GM12878 (cell line): ENCODE results near the gene LSAMP. TPM values are rescaled to one million over a fixed set of nuclear protein-coding genes. Genes with fewer than 3 reads are reported as not detected.

Experiments
- ATAC-seq: fragments of 200-7000 bp; cut with Tn5 transposase; 3 replicates; pipeline ENCODE4 v1.9.1; 2020; ENCODE audit warnings: mild to moderate bottlenecking, moderate library complexity
- BruUV-seq: library from RNA; stranded (reverse); fragments of 400-500 nt; replicated peaks from 2 replicates; lab custom pipeline; 2021; lab: Mats Ljungman, UMichigan
- CTCF ChIA-PET: fragments of 300-600 bp; sonication (Branson Sonifier 250); formaldehyde crosslinking; extraction: SDS; loops from one replicate; lab custom pipeline; 2021; ENCODE audit warnings: inconsistent platforms; lab: Yijun Ruan, JAX
- POLR2A ChIA-PET: fragments of 350-600 bp; formaldehyde crosslinking; extraction: SDS; loops from one replicate; lab custom pipeline; 2021; ENCODE audit warnings: inconsistent platforms; lab: Charles Lee
- RAD21 ChIA-PET: fragments of 300-600 bp; sonication (Branson Sonifier 250); formaldehyde crosslinking; loops from one replicate; lab custom pipeline; 2023; ENCODE audit warnings: antibody characterized with exemption; ENCODE audit not compliant: unreplicated experiment; lab: Charles Lee
- SMC1A ChIA-PET: fragments of 300-600 bp; sonication (Branson Sonifier 250); formaldehyde crosslinking; loops from one replicate; lab custom pipeline; 2023; ENCODE audit not compliant: unreplicated experiment, uncharacterized antibody; lab: Charles Lee
- DNase-seq: peaks from one replicate; pipeline ENCODE4 v3.0.0-alpha.2; 2011; ENCODE audit warnings: low read depth, low spot score
- FAIRE-seq: peaks from 3 replicates; lab custom pipeline; 2011; peaks lifted over from hg19 to GRCh38; lab: Jason Lieb, UNC
- H2AFZ ChIP-seq: 2 replicates; pipeline ENCODE4 v1.6.0; 2011; ENCODE audit warnings: low read depth, low read length, control low read depth; ENCODE audit not compliant: control insufficient read depth
- H3K27ac ChIP-seq: 2 replicates; pipeline ENCODE4 v1.5.1; 2011; ENCODE audit warnings: control low read depth; ENCODE audit not compliant: control insufficient read depth, insufficient read depth
- H3K27me3 ChIP-seq, 2 experiments: replicated peaks in 1 of 2; 2 replicates each; pipeline versions ENCODE4 v1.6.0 to v1.6.1; 2011; ENCODE audit warnings: low read length in 1 of 2; ENCODE audit not compliant: control insufficient read depth in 2 of 2, insufficient read depth in 2 of 2
- H3K36me3 ChIP-seq, 2 experiments: 2 replicates each; pipeline ENCODE4 v1.5.1; 2011; ENCODE audit warnings: low read length in 1 of 2; ENCODE audit not compliant: control insufficient read depth in 2 of 2, insufficient read depth in 2 of 2
- H3K4me1 ChIP-seq: 2 replicates; pipeline ENCODE4 v1.6.1; 2011; ENCODE audit warnings: mild to moderate bottlenecking, low read length, moderate library complexity, mixed read lengths; ENCODE audit not compliant: control insufficient read depth, insufficient read depth
- H3K4me2 ChIP-seq: 2 replicates; pipeline ENCODE4 v1.6.0; 2011; ENCODE audit warnings: control low read depth; ENCODE audit not compliant: control insufficient read depth, insufficient read depth
- H3K4me3 ChIP-seq: fragments of 200-600 bp; sonication (generic); 2 replicates; pipeline ENCODE4 v1.5.1; 2016
- H3K79me2 ChIP-seq: 2 replicates; pipeline ENCODE4 v1.6.0; 2011; ENCODE audit warnings: low read length; ENCODE audit not compliant: control insufficient read depth, insufficient read depth
- H3K9ac ChIP-seq: 2 replicates; pipeline ENCODE4 v1.8.0; 2011; ENCODE audit warnings: low read length, control low read depth, mixed read lengths; ENCODE audit not compliant: control insufficient read depth, insufficient read depth
- H3K9me3 ChIP-seq: replicated peaks from 3 replicates; pipeline ENCODE4 v1.5.1; 2011; ENCODE audit warnings: mild to moderate bottlenecking, low read length; ENCODE audit not compliant: control insufficient read depth, insufficient read depth
- H4K20me1 ChIP-seq: 2 replicates; pipeline ENCODE4 v1.6.0; 2011; ENCODE audit not compliant: control insufficient read depth, insufficient read depth
- BRCA1 ChIP-seq: IDR thresholded peaks from 2 replicates; pipeline ENCODE4 v1.6.1; 2011; ENCODE audit warnings: low read depth, low read length, improper control_type of control experiment
- CHD1 ChIP-seq: IDR thresholded peaks from 2 replicates; pipeline ENCODE4 v1.6.1; 2012; ENCODE audit warnings: low read depth, low read length, improper control_type of control experiment
- CREB1 ChIP-seq: IDR thresholded peaks from 2 replicates; pipeline ENCODE4 v1.6.1; 2012; ENCODE audit warnings: low read depth, mild to moderate bottlenecking, inconsistent platforms
- DPF2 ChIP-seq: fragments of 450-650 bp; IDR thresholded peaks from 2 replicates; pipeline ENCODE4 v1.6.1; 2017; ENCODE audit warnings: mild to moderate bottlenecking
- MXI1 ChIP-seq: fragments of 150-350 bp; IDR thresholded peaks from 2 replicates; pipeline ENCODE4 v1.6.1; 2011; ENCODE audit warnings: low read depth, mild to moderate bottlenecking, inconsistent platforms, low read length, improper control_type of control experiment
- PAX8 ChIP-seq: fragments of 450-650 bp; IDR thresholded peaks from 2 replicates; pipeline ENCODE4 v1.6.1; 2017; ENCODE audit warnings: mild to moderate bottlenecking, moderate library complexity
- RCOR1 ChIP-seq: conservative IDR thresholded peaks from 2 replicates; pipeline ENCODE4 v1.6.1; 2012; ENCODE audit warnings: low read depth, low read length, improper control_type of control experiment
- ZNF274 ChIP-seq: IDR thresholded peaks from one replicate; pipeline ENCODE4 v1.8.0; 2011; ENCODE audit not compliant: insufficient read length, insufficient read depth
- ZNF622 ChIP-seq: fragments of 450-650 bp; IDR thresholded peaks from 2 replicates; pipeline ENCODE4 v1.6.1; 2017; ENCODE audit warnings: mild to moderate bottlenecking, inconsistent platforms
- WGBS: methylation state at CpG from one replicate; pipeline ENCODE4 v1.1.6; 2016; ENCODE audit warnings: low lambda C conversion rate; ENCODE audit not compliant: insufficient replicate concordance, insufficient coverage; ENCODE audit errors: missing lambda C conversion rate; 5-methylcytosine and 5-hydroxymethylcytosine counted together
- in situ Hi-C: fragments of 300-500 bp; cut with MboI; formaldehyde crosslinking; loops from 9 replicates; pipeline ENCODE4 v1.14.3; 2018; ENCODE audit warnings: mixed read lengths
- intact Hi-C: fragments of 100-400 bp; cut with micrococcal nuclease; formaldehyde crosslinking; loops from one replicate; pipeline ENCODE4 v1.14.2; 2022; ENCODE audit not compliant: unreplicated experiment
- polyA plus RNA-seq, 11 experiments: library from polyadenylated mRNA; depleted of rRNA in 4 of 11; unstranded in 6 of 11; stranded (reverse) in 5 of 11; fragments of >200 nt; fragmentation: Nextera tagmentation in 4 of 11; fragmentation: Illumina TruSeq in 1 of 11; extraction: Ambion mirVana in 4 of 11; extraction: Trizol in 1 of 11; gene quantifications; 1 replicate in 1 of 11; 2 replicates in 10 of 11; pipeline versions ENCODE4 v1.2.1 to v1.2.3, GENCODE V29; 2011 to 2016; ENCODE audit warnings: inconsistent platforms in 2 of 11, missing spikeins in 2 of 11, low read depth in 1 of 11
- total RNA-seq, 4 experiments: library from RNA; depleted of rRNA in 3 of 4; stranded (reverse); fragments of >200 nt in 3 of 4; fragmentation: Illumina TruSeq in 1 of 4; extraction: Trizol in 1 of 4; gene quantifications; 2 replicates each; pipeline versions ENCODE4 v1.2.1 to v1.2.3, GENCODE V29; 2013 to 2021
- TF ChIP-seq, protein P1 (sequence below): IDR thresholded peaks from 2 replicates; pipeline ENCODE4 v1.6.1; 2012; ENCODE audit warnings: low read length, inconsistent platforms
- TF ChIP-seq, protein P2 (sequence below): fragments of 450-650 bp; IDR thresholded peaks from 2 replicates; pipeline ENCODE4 v1.6.1; 2017; ENCODE audit warnings: mild to moderate bottlenecking, moderate library complexity
- TF ChIP-seq, protein P3 (sequence below): IDR thresholded peaks from 2 replicates; pipeline ENCODE4 v1.6.1; 2012; ENCODE audit warnings: low read depth, low read length, improper control_type of control experiment

The LSAMP gene
- total and polyA plus RNA-seq, 10 of the 15 experiments (the other 5 are each of a cell fraction or from before 2014, with no cell fraction given): 2.0 to 12.7 (median 6.5) TPM

DNA sequence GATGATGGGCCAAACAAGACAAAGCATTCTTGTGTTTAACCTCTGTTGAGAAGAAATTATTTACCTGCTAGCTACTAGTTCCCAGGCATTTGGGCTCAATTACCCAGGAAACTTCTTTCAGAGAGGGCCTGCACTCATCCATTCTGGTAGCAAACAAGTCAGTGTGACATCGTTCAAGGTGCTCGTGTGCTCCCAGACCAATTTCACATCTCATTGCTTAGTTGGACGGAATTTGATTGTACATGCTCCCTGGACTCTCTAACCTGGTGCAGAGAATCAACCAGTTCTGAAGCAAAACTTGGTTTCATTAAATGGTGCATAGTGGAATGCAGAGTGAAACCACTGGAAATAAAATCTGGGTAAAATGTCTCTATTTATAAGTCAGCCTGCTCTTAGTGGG lies 392.7 kb downstream of the LSAMP start:
- no peak for DNase-seq
- Histone ChIP-seq H3K36me3 (no peaks in the 10 kb centered on the region), H3K79me2 (no peaks in the 10 kb centered on the region), H2AFZ (no peak overlapping the region), H3K9ac (no peak overlapping the region), H3K9me3 (no peaks in the 10 kb centered on the region), H3K27ac (no peak overlapping the region), H3K27me3 (no peaks in the 10 kb centered on the region), H3K4me2 (no peak overlapping the region), H3K4me3 (no peak overlapping the region), H4K20me1 (no peaks in the 10 kb centered on the region), H3K4me1 (peaks cover 18% of the 10 kb centered on the region)
- BruUV-seq: no TSS peak
- TF ChIP-seq ZNF274 (no peak), PAX8 (no peak), ZNF622 (no peak), CREB1 (no peak), CHD1 (no peak), RCOR1 (no peak), MXI1 (no peak), BRCA1 (no peak), DPF2 (no peak)
- TF ChIP-seq, protein P1, sequence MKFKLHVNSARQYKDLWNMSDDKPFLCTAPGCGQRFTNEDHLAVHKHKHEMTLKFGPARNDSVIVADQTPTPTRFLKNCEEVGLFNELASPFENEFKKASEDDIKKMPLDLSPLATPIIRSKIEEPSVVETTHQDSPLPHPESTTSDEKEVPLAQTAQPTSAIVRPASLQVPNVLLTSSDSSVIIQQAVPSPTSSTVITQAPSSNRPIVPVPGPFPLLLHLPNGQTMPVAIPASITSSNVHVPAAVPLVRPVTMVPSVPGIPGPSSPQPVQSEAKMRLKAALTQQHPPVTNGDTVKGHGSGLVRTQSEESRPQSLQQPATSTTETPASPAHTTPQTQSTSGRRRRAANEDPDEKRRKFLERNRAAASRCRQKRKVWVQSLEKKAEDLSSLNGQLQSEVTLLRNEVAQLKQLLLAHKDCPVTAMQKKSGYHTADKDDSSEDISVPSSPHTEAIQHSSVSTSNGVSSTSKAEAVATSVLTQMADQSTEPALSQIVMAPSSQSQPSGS: no peak
- TF ChIP-seq, protein P2, sequence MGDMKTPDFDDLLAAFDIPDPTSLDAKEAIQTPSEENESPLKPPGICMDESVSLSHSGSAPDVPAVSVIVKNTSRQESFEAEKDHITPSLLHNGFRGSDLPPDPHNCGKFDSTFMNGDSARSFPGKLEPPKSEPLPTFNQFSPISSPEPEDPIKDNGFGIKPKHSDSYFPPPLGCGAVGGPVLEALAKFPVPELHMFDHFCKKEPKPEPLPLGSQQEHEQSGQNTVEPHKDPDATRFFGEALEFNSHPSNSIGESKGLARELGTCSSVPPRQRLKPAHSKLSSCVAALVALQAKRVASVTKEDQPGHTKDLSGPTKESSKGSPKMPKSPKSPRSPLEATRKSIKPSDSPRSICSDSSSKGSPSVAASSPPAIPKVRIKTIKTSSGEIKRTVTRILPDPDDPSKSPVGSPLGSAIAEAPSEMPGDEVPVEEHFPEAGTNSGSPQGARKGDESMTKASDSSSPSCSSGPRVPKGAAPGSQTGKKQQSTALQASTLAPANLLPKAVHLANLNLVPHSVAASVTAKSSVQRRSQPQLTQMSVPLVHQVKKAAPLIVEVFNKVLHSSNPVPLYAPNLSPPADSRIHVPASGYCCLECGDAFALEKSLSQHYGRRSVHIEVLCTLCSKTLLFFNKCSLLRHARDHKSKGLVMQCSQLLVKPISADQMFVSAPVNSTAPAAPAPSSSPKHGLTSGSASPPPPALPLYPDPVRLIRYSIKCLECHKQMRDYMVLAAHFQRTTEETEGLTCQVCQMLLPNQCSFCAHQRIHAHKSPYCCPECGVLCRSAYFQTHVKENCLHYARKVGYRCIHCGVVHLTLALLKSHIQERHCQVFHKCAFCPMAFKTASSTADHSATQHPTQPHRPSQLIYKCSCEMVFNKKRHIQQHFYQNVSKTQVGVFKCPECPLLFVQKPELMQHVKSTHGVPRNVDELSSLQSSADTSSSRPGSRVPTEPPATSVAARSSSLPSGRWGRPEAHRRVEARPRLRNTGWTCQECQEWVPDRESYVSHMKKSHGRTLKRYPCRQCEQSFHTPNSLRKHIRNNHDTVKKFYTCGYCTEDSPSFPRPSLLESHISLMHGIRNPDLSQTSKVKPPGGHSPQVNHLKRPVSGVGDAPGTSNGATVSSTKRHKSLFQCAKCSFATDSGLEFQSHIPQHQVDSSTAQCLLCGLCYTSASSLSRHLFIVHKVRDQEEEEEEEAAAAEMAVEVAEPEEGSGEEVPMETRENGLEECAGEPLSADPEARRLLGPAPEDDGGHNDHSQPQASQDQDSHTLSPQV: no peak
- TF ChIP-seq, protein P3, sequence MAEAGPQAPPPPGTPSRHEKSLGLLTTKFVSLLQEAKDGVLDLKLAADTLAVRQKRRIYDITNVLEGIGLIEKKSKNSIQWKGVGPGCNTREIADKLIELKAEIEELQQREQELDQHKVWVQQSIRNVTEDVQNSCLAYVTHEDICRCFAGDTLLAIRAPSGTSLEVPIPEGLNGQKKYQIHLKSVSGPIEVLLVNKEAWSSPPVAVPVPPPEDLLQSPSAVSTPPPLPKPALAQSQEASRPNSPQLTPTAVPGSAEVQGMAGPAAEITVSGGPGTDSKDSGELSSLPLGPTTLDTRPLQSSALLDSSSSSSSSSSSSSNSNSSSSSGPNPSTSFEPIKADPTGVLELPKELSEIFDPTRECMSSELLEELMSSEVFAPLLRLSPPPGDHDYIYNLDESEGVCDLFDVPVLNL: no peak
- ChIA-PET RAD21 (no interaction called here), POLR2A (no interaction called here), SMC1A (interaction anchor here (1.7 to 1.8 kb wide), 2 partner anchors 8 to 14 kb away, joined by 4 to 5 read pairs; no protein-coding TSS in a partner anchor), CTCF (interaction anchor here (1.9 kb wide), 1 partner anchor 8 kb away, joined by 10 read pairs; no protein-coding TSS in a partner anchor)
- no peak for FAIRE-seq
- no peak for ATAC-seq
- in situ Hi-C loops: no loop called here
- 62% methylated on average over 3 of the region's 3 CpGs for WGBS
- intact Hi-C loops: no loop called here
